Measurements from ENCODE around the gene EHD1. TPM values are rescaled to one million over a fixed set of nuclear protein-coding genes. Genes with fewer than 3 reads are reported as not detected.

The EHD1 gene
- total RNA-seq, 2 experiments from 2014 or later: 101 to 153 TPM

DNA sequence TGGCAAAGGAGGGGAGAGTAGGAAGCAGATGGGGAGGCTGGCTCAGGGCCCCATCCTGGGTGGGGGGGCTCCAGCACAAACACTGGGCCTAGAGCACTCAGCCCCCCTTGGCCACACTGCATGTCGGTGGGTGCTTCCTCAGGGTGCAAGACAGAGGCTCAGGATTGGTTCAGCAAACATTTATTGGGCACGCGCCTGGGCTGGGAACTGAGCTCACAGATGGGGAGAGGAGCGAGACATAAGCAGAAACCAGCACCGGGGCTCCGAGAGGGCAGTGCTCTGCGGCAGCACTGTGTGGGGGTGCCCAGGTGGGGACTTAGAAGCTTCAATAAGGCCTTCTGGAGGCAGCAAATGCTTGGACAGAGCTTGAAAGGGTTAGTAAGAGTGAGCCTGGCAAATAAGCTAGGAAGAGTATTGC lies 12.1 kb upstream of the EHD1 start:
- Histone ChIP-seq H3K79me2 (ENCODE audit: insufficient read depth, low read depth, low read length) (no peaks in the 10 kb centered on the region), H3K9me2 (ENCODE audit: insufficient read depth, low read length) (no peaks in the 10 kb centered on the region), H3K4me2 (ENCODE audit: low read length) (no peak overlapping the region), H3K4me3 (ENCODE audit: low read depth, low read length, poor library complexity, severe bottlenecking) (no peak overlapping the region), H3K9me3 (ENCODE audit: low read length) (no peaks in the 10 kb centered on the region), H4K20me1 (ENCODE audit: insufficient read depth, low read length) (no peaks in the 10 kb centered on the region), H3K27ac (ENCODE audit: low read depth, low read length, poor library complexity, severe bottlenecking) (no peak overlapping the region), H2AFZ (ENCODE audit: low read length) (no peak overlapping the region), H3K36me3 (ENCODE audit: insufficient read depth, low read length) (no peaks in the 10 kb centered on the region; the same call in 1 of the 2 replicates), H3K4me1 (ENCODE audit: insufficient read depth, low read length, poor library complexity, severe bottlenecking) (peaks cover 28% of the 10 kb centered on the region)
- no peak for DNase-seq (ENCODE audit: low spot score)
- intact Hi-C loops (cut with micrococcal nuclease; ENCODE audit: unreplicated experiment): loop anchor here (5.0 kb wide), 1 partner anchor 103 kb away; no protein-coding TSS in a partner anchor
- no peak for TF ChIP-seq EZH2phosphoT487 (IDR thresholded peaks at IDR 0.05; ENCODE audit: borderline replicate concordance, low read depth, low read length)
- TF ChIP-seq, protein P1, sequence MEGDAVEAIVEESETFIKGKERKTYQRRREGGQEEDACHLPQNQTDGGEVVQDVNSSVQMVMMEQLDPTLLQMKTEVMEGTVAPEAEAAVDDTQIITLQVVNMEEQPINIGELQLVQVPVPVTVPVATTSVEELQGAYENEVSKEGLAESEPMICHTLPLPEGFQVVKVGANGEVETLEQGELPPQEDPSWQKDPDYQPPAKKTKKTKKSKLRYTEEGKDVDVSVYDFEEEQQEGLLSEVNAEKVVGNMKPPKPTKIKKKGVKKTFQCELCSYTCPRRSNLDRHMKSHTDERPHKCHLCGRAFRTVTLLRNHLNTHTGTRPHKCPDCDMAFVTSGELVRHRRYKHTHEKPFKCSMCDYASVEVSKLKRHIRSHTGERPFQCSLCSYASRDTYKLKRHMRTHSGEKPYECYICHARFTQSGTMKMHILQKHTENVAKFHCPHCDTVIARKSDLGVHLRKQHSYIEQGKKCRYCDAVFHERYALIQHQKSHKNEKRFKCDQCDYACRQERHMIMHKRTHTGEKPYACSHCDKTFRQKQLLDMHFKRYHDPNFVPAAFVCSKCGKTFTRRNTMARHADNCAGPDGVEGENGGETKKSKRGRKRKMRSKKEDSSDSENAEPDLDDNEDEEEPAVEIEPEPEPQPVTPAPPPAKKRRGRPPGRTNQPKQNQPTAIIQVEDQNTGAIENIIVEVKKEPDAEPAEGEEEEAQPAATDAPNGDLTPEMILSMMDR (conservative IDR thresholded peaks at IDR 0.05; ENCODE audit: low read length): no peak
- ChIA-PET POLR2A (interaction anchor here (1.2 kb wide), 1 partner anchor 40 kb away, joined by 3 read pairs; no protein-coding TSS in a partner anchor), CTCF (ENCODE audit: unreplicated experiment) (interaction anchor here (0.7 to 2.9 kb wide), 3 partner anchors 21 to 42 kb away, joined by 3 to 9 read pairs (median 4); no protein-coding TSS in a partner anchor)
- BruUV-seq (replicated peaks): no TSS peak

DNA sequence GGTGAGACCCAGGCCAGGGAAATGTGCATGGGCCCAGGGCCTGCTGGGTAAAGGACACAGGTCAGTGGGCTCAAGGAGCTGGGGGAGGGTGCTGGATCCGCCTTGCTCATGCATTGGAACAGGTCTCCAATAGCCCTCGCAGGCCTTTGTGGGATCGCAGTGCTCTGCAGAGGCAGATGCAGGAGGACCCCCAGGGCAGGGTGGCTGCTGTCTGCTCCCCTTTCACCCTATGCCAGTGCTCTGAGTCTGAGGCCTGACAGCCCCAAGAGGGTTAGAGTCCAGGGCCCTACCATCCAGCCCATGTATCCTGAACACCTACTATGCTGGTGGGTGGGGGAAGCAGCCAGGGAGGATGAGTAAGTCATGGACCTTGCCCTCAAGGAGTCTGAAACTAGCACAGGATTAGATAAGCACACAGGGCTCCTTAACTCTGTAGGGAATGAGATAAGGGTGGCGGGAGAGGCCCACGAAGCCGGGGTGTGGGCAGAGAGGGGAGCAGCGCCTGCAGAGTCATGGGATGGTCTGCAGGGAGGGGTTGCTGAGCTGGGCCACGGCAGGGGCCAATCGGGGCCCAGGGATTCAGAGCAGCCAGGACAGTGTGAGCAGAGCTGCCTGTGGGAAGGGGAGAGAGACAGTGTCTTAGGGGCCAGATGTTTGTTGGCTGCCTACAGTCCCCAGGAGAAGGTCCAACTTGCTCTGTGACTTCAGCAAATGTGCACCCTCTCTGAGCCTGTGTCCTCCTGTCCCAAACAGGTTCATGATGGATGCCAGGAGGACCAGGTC lies 10.5 kb upstream of the EHD1 start:
- intact Hi-C loops (cut with micrococcal nuclease; ENCODE audit: unreplicated experiment): no loop called here
- Histone ChIP-seq H3K27ac (ENCODE audit: low read depth, low read length, poor library complexity, severe bottlenecking) (no peak overlapping the region), H3K4me2 (ENCODE audit: low read length) (peak overlapping the region; percentile 75), H2AFZ (ENCODE audit: low read length) (no peak overlapping the region), H3K4me3 (ENCODE audit: low read depth, low read length, poor library complexity, severe bottlenecking) (no peak overlapping the region), H4K20me1 (ENCODE audit: insufficient read depth, low read length) (no peaks in the 10 kb centered on the region), H3K36me3 (ENCODE audit: insufficient read depth, low read length) (no peaks in the 10 kb centered on the region), H3K4me1 (ENCODE audit: insufficient read depth, low read length, poor library complexity, severe bottlenecking) (peaks cover 31% of the 10 kb centered on the region), H3K79me2 (ENCODE audit: insufficient read depth, low read depth, low read length) (no peaks in the 10 kb centered on the region), H3K9me2 (ENCODE audit: insufficient read depth, low read length) (no peaks in the 10 kb centered on the region), H3K9me3 (ENCODE audit: low read length) (no peaks in the 10 kb centered on the region)
- CTCF ChIA-PET (ENCODE audit: unreplicated experiment): interaction anchor here (0.8 to 1.8 kb wide), 5 partner anchors 19 to 41 kb away, joined by 3 to 12 read pairs (median 4); no protein-coding TSS in a partner anchor
- DNase-seq (ENCODE audit: low spot score): no peak
- TF ChIP-seq, protein P1 (conservative IDR thresholded peaks at IDR 0.05; ENCODE audit: low read length): no peak
- TF ChIP-seq EZH2phosphoT487 (IDR thresholded peaks at IDR 0.05; ENCODE audit: borderline replicate concordance, low read depth, low read length): no peak
- POLR2A ChIA-PET: interaction anchor here (1.4 kb wide), 1 partner anchor 12 kb away, joined by 4 read pairs; no protein-coding TSS in a partner anchor
- no TSS peak for BruUV-seq (replicated peaks)

DNA sequence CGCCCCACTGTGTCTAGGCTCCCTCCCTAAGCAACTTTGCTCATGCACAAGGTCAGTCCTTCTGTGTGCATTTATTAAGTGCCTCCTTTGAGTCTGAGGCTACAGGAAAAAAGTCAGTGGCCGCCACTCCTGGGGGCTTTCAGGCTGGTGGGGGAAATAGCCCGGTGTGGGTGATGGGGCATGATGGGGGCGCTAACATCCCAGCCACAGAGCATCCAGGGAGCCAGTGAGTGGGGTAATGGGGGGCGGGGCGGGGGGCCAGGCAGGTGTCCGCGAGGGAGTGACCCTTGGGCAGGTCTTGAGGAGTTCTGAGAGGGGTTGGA lies 9.9 kb upstream of the EHD1 start:
- ChIA-PET CTCF (ENCODE audit: unreplicated experiment) (interaction anchor here (0.6 to 1.8 kb wide), 10 partner anchors 11 to 44 kb away, joined by 3 to 12 read pairs (median 4); partner anchors contain the start of gene CDC42BPG), POLR2A (interaction anchor here (0.6 to 1.7 kb wide), 3 partner anchors 12 to 43 kb away, joined by 4 to 9 read pairs (median 4); no protein-coding TSS in a partner anchor)
- Histone ChIP-seq H3K4me2 (ENCODE audit: low read length) (peak overlapping the region; percentile 75), H3K36me3 (ENCODE audit: insufficient read depth, low read length) (no peaks in the 10 kb centered on the region), H3K27ac (ENCODE audit: low read depth, low read length, poor library complexity, severe bottlenecking) (peak overlapping the region; percentile 44), H3K79me2 (ENCODE audit: insufficient read depth, low read depth, low read length) (no peaks in the 10 kb centered on the region), H4K20me1 (ENCODE audit: insufficient read depth, low read length) (no peaks in the 10 kb centered on the region), H3K9me2 (ENCODE audit: insufficient read depth, low read length) (no peaks in the 10 kb centered on the region), H3K4me1 (ENCODE audit: insufficient read depth, low read length, poor library complexity, severe bottlenecking) (peaks cover 35% of the 10 kb centered on the region), H2AFZ (ENCODE audit: low read length) (peak overlapping the region; percentile 97), H3K4me3 (ENCODE audit: low read depth, low read length, poor library complexity, severe bottlenecking) (peak overlapping the region; percentile 53), H3K9me3 (ENCODE audit: low read length) (no peaks in the 10 kb centered on the region)
- no peak for DNase-seq (ENCODE audit: low spot score)
- TF ChIP-seq, protein P1 (conservative IDR thresholded peaks at IDR 0.05; ENCODE audit: low read length): no peak
- TF ChIP-seq EZH2phosphoT487 (IDR thresholded peaks at IDR 0.05; ENCODE audit: borderline replicate concordance, low read depth, low read length): no peak
- BruUV-seq (replicated peaks): no TSS peak
- intact Hi-C loops (cut with micrococcal nuclease; ENCODE audit: unreplicated experiment): no loop called here

All from OCI-LY7 (cell line).